ENCODE measurements around the gene GK2.

GRCh38 chr4:79399076-79399475 lies 9.0 kb downstream of the GK2 start:
- TF ChIP-seq, protein P1, sequence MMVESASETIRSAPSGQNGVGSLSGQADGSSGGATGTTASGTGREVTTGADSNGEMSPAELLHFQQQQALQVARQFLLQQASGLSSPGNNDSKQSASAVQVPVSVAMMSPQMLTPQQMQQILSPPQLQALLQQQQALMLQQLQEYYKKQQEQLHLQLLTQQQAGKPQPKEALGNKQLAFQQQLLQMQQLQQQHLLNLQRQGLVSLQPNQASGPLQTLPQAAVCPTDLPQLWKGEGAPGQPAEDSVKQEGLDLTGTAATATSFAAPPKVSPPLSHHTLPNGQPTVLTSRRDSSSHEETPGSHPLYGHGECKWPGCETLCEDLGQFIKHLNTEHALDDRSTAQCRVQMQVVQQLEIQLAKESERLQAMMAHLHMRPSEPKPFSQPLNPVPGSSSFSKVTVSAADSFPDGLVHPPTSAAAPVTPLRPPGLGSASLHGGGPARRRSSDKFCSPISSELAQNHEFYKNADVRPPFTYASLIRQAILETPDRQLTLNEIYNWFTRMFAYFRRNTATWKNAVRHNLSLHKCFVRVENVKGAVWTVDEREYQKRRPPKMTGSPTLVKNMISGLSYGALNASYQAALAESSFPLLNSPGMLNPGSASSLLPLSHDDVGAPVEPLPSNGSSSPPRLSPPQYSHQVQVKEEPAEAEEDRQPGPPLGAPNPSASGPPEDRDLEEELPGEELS (CRISPR knock-in tag; IDR thresholded peaks at IDR 0.05; ENCODE audit: borderline replicate concordance): no peak
- TF ChIP-seq KLF13 (tag; IDR thresholded peaks at IDR 0.05; ENCODE audit: borderline replicate concordance, low read depth) (no peak), ZEB2 (IDR thresholded peaks at IDR 0.05) (no peak), BRD4 (IDR thresholded peaks at IDR 0.05) (no peak), BCOR (IDR thresholded peaks at IDR 0.05) (no peak), ZNF445 (CRISPR knock-in tag; IDR thresholded peaks at IDR 0.05; ENCODE audit: low read depth) (no peak), FOSL1 (tag; conservative IDR thresholded peaks at IDR 0.05) (no peak), SRSF9 (IDR thresholded peaks at IDR 0.05; ENCODE audit: borderline replicate concordance, low read depth, low read length) (no peak), FOXP1 (CRISPR knock-in tag; IDR thresholded peaks at IDR 0.05) (no peak), CTCF (IDR thresholded peaks at IDR 0.05 in 2 of 3, conservative IDR thresholded peaks at IDR 0.05 in 1 of 3; ENCODE audit: insufficient read depth in 2 of 3, low read depth in 1 of 3, low read length in 3 of 3) (no peak), KDM2B (CRISPR knock-in tag; IDR thresholded peaks at IDR 0.05) (no peak), CREB1 (IDR thresholded peaks at IDR 0.05) (no peak), CREB1 (CRISPR knock-in tag; IDR thresholded peaks at IDR 0.05) (no peak), MAFK (IDR thresholded peaks at IDR 0.05; ENCODE audit: low read length) (no peak), ZNF609 (CRISPR knock-in tag; IDR thresholded peaks at IDR 0.05; ENCODE audit: borderline replicate concordance) (no peak)
